Measurements from ENCODE around the gene FAM193A.

DNA sequence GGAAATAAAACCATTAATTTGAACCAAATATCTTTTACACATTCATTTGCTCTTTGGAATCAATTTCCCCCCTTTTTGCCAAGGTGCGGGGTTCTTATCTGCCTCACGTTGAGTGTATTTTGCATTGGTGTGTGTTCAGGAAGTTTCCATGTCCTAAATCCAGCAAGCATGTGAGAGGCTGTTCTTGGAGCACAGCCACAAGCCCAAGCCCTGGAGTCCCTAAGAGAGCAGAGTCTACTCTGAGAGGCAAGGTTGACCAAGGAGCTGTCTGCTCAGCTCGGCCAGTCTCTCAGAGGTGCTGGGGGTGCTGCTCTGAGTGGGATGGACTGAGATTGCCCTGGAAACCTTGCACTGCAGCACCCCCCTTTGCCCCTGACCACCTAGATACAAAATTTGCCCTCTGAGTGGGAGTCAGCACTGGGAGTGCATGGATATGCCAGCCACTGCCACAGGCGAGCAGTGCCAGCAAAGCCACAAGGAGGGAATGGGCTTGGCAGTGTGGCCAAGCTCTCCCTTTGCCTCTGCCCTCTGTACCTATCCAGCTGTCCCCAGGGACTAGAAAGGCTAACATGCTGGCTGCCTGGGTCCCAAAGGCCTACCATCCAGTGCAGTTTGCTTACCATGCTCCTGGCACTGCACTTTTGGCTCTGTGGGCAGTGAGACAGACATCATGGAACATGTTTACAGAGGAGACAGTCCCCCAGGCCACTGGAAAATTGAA, 20.5 kb upstream of the FAM193A start:
- TF ChIP-seq POLR2AphosphoS5 (IDR thresholded peaks at IDR 0.05; ENCODE audit: borderline replicate concordance, low read depth, low read length): no peak; the same call in 1 of the 2 replicates
- TF ChIP-seq EZH2 (IDR thresholded peaks at IDR 0.05): no peak

All from SK-N-MC (cell line).